HCT116 (cell line): Measurements from ENCODE around the gene CYP2D6.

Source experiments
- EZH2phosphoT487 ChIP-seq: fragments of 200-600 bp; IDR thresholded peaks from 2 replicates; pipeline ENCODE4 v1.6.1; 2018; ENCODE audit warnings: antibody characterized with exemption, borderline replicate concordance
- POLR2AphosphoS5 ChIP-seq: IDR thresholded peaks from 2 replicates; pipeline ENCODE4 v1.6.1; 2011; ENCODE audit warnings: mild to moderate bottlenecking, low read depth, low read length, moderate library complexity
- YY1 ChIP-seq: IDR thresholded peaks from 2 replicates; pipeline ENCODE4 v1.6.1; 2011; ENCODE audit warnings: low read length, low read depth, moderate library complexity, mild to moderate bottlenecking; ENCODE audit not compliant: insufficient replicate concordance; ENCODE audit errors: extremely low read depth
- TF ChIP-seq, protein P1 (sequence below): IDR thresholded peaks from 2 replicates; pipeline ENCODE4 v1.6.1; 2012
- TF ChIP-seq, protein P2 (sequence below), 3 experiments: fragments of 200-600 bp in 1 of 3; sonication (generic) in 1 of 3; IDR thresholded peaks in 2 of 3; conservative IDR thresholded peaks in 1 of 3; 2 replicates each; pipeline ENCODE4 v1.5.1; 2012 to 2017; ENCODE audit warnings: low read depth in 2 of 3, low read length in 2 of 3, antibody characterized with exemption in 1 of 3, borderline replicate concordance in 1 of 3, control low read depth in 1 of 3, mild to moderate bottlenecking in 1 of 3, mixed read lengths in 1 of 3, mixed run types in 1 of 3, moderate library complexity in 1 of 3; ENCODE audit not compliant: insufficient read depth in 1 of 3

GRCh38 chr22:42138972-42139371, 8.4 kb upstream of the CYP2D6 start:
- no peak for TF ChIP-seq YY1
- TF ChIP-seq EZH2phosphoT487 = no peak
- TF ChIP-seq, protein P1, sequence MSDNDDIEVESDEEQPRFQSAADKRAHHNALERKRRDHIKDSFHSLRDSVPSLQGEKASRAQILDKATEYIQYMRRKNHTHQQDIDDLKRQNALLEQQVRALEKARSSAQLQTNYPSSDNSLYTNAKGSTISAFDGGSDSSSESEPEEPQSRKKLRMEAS = no peak
- TF ChIP-seq, protein P2, sequence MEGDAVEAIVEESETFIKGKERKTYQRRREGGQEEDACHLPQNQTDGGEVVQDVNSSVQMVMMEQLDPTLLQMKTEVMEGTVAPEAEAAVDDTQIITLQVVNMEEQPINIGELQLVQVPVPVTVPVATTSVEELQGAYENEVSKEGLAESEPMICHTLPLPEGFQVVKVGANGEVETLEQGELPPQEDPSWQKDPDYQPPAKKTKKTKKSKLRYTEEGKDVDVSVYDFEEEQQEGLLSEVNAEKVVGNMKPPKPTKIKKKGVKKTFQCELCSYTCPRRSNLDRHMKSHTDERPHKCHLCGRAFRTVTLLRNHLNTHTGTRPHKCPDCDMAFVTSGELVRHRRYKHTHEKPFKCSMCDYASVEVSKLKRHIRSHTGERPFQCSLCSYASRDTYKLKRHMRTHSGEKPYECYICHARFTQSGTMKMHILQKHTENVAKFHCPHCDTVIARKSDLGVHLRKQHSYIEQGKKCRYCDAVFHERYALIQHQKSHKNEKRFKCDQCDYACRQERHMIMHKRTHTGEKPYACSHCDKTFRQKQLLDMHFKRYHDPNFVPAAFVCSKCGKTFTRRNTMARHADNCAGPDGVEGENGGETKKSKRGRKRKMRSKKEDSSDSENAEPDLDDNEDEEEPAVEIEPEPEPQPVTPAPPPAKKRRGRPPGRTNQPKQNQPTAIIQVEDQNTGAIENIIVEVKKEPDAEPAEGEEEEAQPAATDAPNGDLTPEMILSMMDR (IDR thresholded peaks at IDR 0.05 in 2 of 3, conservative IDR thresholded peaks at IDR 0.05 in 1 of 3; ENCODE audit: borderline replicate concordance in 1 of 3, insufficient read depth in 1 of 3, low read depth in 2 of 3, low read length in 2 of 3) = no peak
- no peak for TF ChIP-seq POLR2AphosphoS5
